WTC11 (cell line): ENCODE data around the gene ERC2. TPM values are rescaled to one million over a fixed set of nuclear protein-coding genes. Genes with fewer than 3 reads are reported as not detected.

Experiments used
- ATAC-seq: fragments of 200-7000 bp; cut with Tn5 transposase; 2 replicates; pipeline ENCODE4 v1.10.0; 2021; ENCODE audit warnings: mild to moderate bottlenecking, moderate library complexity
- CTCF ChIA-PET: fragments of 300-600 bp; sonication (Branson Sonifier 250); formaldehyde crosslinking; loops from one replicate; lab custom pipeline; 2021; ENCODE audit warnings: antibody characterized with exemption; lab: Charles Lee
- POLR2A ChIA-PET: fragments of 350-600 bp; sonication (Branson Sonifier 250); formaldehyde crosslinking; loops from one replicate; lab custom pipeline; 2021; ENCODE audit warnings: antibody characterized with exemption; lab: Charles Lee
- DNase-seq: peaks from one replicate; pipeline ENCODE4 v3.0.0; 2021; ENCODE audit warnings: low spot score
- H3K27ac Mint-ChIP-seq: 2 replicates; pipeline ENCODE4 v1.8.0; 2021; ENCODE audit warnings: mixed read lengths
- H3K27me3 Mint-ChIP-seq: 2 replicates; pipeline ENCODE4 v1.8.0; 2021; ENCODE audit warnings: low read depth, mild to moderate bottlenecking, moderate library complexity, mixed read lengths
- H3K36me3 Mint-ChIP-seq: 2 replicates; pipeline ENCODE4 v1.8.0; 2021; ENCODE audit warnings: mixed read lengths
- H3K4me1 Mint-ChIP-seq: 2 replicates; pipeline ENCODE4 v1.8.0; 2022; ENCODE audit warnings: mixed read lengths
- H3K4me3 Mint-ChIP-seq: 2 replicates; pipeline ENCODE4 v1.8.0; 2021; ENCODE audit warnings: mild to moderate bottlenecking, moderate library complexity, mixed read lengths
- H3K9me3 Mint-ChIP-seq: 2 replicates; pipeline ENCODE4 v1.8.0; 2021; ENCODE audit warnings: mixed read lengths
- CREM ChIP-seq: sonication (generic); formaldehyde crosslinking; IDR thresholded peaks from 2 replicates; pipeline ENCODE4 v1.8.1; 2022; ENCODE audit warnings: mild to moderate bottlenecking, missing genetic modification reagents, moderate library complexity
- EMX1 ChIP-seq: fragments of 250-450 bp; sonication (Bioruptor Pico); IDR thresholded peaks from 2 replicates; pipeline ENCODE4 v1.8.0; 2021; ENCODE audit warnings: mild to moderate bottlenecking
- ESRRA ChIP-seq: sonication (generic); formaldehyde crosslinking; IDR thresholded peaks from 2 replicates; pipeline ENCODE4 v1.8.1; 2022; ENCODE audit warnings: mild to moderate bottlenecking, missing genetic modification reagents, borderline replicate concordance
- FOXK1 ChIP-seq: sonication (generic); formaldehyde crosslinking; IDR thresholded peaks from 2 replicates; pipeline ENCODE4 v1.8.0; 2022; ENCODE audit warnings: mild to moderate bottlenecking, moderate library complexity, missing genetic modification reagents
- NR1H2 ChIP-seq: sonication (generic); formaldehyde crosslinking; IDR thresholded peaks from 2 replicates; pipeline ENCODE4 v1.9.0; 2021; ENCODE audit warnings: mild to moderate bottlenecking, moderate library complexity, missing genetic modification reagents
- TCF7 ChIP-seq: sonication (generic); formaldehyde crosslinking; IDR thresholded peaks from 2 replicates; pipeline ENCODE4 v1.8.0; 2022; ENCODE audit warnings: mild to moderate bottlenecking, low read depth, missing genetic modification reagents, moderate library complexity
- ZNF416 ChIP-seq: fragments of 250-450 bp; sonication (Bioruptor Pico); IDR thresholded peaks from 2 replicates; pipeline ENCODE4 v1.9.0; 2021; ENCODE audit warnings: mild to moderate bottlenecking, inconsistent platforms
- ZNF423 ChIP-seq: fragments of 250-450 bp; sonication (Bioruptor Pico); IDR thresholded peaks from 2 replicates; pipeline ENCODE4 v2.1.2; 2022; ENCODE audit warnings: mild to moderate bottlenecking, moderate library complexity
- total RNA-seq: library from RNA; stranded (reverse); gene quantifications from 3 replicates; pipeline ENCODE4 v1.2.3, GENCODE V29; 2021
- TF ChIP-seq, protein P1 (sequence below): sonication (generic); formaldehyde crosslinking; IDR thresholded peaks from 2 replicates; pipeline ENCODE4 v1.8.0; 2022; ENCODE audit warnings: mild to moderate bottlenecking, missing genetic modification reagents
- TF ChIP-seq, protein P2 (sequence below): sonication (generic); formaldehyde crosslinking; IDR thresholded peaks from 2 replicates; pipeline ENCODE4 v1.8.0; 2022; ENCODE audit warnings: mild to moderate bottlenecking, missing genetic modification reagents
- TF ChIP-seq, protein P3 (sequence below): sonication (generic); formaldehyde crosslinking; IDR thresholded peaks from 2 replicates; pipeline ENCODE4 v1.8.0; 2022; ENCODE audit warnings: mild to moderate bottlenecking, missing genetic modification reagents
- TF ChIP-seq, protein P4 (sequence below): sonication (generic); formaldehyde crosslinking; IDR thresholded peaks from 2 replicates; pipeline ENCODE4 v1.8.0; 2022; ENCODE audit warnings: mild to moderate bottlenecking, missing genetic modification reagents
- TF ChIP-seq, protein P5 (sequence below): sonication (generic); formaldehyde crosslinking; IDR thresholded peaks from 2 replicates; pipeline ENCODE4 v1.8.1; 2023; ENCODE audit warnings: mild to moderate bottlenecking, missing genetic modification reagents, moderate library complexity
- TF ChIP-seq, protein P6 (sequence below): sonication (generic); formaldehyde crosslinking; IDR thresholded peaks from 2 replicates; pipeline ENCODE4 v1.8.1; 2022; ENCODE audit warnings: low read depth, missing genetic modification reagents, borderline replicate concordance
- TF ChIP-seq, protein P7 (sequence below): fragments of 250-450 bp; sonication (Bioruptor Pico); conservative IDR thresholded peaks from 2 replicates; pipeline ENCODE4 v1.9.0; 2021; ENCODE audit warnings: mild to moderate bottlenecking

Gene ERC2
- total RNA-seq, 1 experiment from 2014 or later, result 23.5 TPM

DNA sequence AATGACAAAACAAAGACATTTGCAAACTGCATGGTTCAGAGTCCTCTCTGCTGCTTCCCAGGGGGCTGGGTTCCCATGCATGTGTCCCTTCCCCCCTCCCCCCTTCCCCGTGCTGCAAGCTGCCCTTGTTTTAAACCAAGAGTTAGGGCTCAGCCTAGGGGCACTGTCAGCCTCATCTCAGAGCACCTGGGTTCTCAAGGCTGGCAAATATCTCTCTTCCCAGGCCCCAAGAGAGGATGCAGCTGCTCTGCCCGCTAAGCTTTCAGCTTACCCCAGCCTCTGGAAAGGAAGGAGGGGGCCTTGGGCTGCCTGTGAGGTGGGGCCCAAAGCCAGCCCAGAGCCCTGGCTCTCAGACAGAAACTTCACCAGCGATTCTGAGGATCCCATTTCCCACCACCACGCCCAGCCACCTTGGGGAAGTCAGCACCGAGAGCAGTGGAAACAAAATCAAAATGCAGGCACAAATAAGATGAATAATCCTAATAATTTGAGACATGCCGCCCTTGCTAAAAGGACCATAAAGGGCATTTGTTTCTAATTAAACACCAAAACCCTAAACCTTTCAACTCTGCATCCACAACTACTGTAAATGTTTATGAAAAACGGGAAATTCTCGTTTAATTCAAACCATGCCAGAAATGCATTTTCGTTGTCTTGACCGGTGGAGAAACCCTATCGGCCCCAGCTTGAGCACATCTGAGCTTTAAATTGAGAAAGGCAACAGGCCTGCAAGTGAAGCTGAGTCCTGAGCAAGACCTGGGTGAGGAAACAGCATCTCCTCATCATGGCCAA lies 913.4 kb downstream of the ERC2 start:
- TF ChIP-seq, protein P1, sequence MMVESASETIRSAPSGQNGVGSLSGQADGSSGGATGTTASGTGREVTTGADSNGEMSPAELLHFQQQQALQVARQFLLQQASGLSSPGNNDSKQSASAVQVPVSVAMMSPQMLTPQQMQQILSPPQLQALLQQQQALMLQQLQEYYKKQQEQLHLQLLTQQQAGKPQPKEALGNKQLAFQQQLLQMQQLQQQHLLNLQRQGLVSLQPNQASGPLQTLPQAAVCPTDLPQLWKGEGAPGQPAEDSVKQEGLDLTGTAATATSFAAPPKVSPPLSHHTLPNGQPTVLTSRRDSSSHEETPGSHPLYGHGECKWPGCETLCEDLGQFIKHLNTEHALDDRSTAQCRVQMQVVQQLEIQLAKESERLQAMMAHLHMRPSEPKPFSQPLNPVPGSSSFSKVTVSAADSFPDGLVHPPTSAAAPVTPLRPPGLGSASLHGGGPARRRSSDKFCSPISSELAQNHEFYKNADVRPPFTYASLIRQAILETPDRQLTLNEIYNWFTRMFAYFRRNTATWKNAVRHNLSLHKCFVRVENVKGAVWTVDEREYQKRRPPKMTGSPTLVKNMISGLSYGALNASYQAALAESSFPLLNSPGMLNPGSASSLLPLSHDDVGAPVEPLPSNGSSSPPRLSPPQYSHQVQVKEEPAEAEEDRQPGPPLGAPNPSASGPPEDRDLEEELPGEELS (CRISPR knock-in tag), result 0 out of 2 replicates have a peak, but pooled peaks have one; percentile 44
- TF ChIP-seq CREM (CRISPR knock-in tag) (0 out of 2 replicates have a peak, but pooled peaks have one; percentile 31), ZNF423 (CRISPR knock-in tag) (peak; percentile 40; the same call in 1 of the 2 replicates), FOXK1 (CRISPR knock-in tag) (peak; percentile 47; the same call in 1 of the 2 replicates)
- TF ChIP-seq, protein P2, sequence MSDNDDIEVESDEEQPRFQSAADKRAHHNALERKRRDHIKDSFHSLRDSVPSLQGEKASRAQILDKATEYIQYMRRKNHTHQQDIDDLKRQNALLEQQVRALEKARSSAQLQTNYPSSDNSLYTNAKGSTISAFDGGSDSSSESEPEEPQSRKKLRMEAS (CRISPR knock-in tag), result peak; percentile 23; the same call in 1 of the 2 replicates
- TF ChIP-seq, protein P3, sequence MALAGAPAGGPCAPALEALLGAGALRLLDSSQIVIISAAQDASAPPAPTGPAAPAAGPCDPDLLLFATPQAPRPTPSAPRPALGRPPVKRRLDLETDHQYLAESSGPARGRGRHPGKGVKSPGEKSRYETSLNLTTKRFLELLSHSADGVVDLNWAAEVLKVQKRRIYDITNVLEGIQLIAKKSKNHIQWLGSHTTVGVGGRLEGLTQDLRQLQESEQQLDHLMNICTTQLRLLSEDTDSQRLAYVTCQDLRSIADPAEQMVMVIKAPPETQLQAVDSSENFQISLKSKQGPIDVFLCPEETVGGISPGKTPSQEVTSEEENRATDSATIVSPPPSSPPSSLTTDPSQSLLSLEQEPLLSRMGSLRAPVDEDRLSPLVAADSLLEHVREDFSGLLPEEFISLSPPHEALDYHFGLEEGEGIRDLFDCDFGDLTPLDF (CRISPR knock-in tag), result no peak
- ChIA-PET POLR2A (interaction anchor here (0.7 to 1.0 kb wide), 3 partner anchors 12 to 67 kb away, joined by 3 to 7 read pairs (median 4); no protein-coding TSS in a partner anchor), CTCF (interaction anchor here (0.7 to 2.0 kb wide), 4 partner anchors 14 to 724 kb away, joined by 3 to 6 read pairs (median 3); no protein-coding TSS in a partner anchor)
- no peaks in the 10 kb centered on the region for H3K27me3 Mint-ChIP-seq
- peaks cover 36% of the 10 kb centered on the region for H3K4me1 Mint-ChIP-seq
- H3K4me3 Mint-ChIP-seq, result peak overlapping the region; percentile 22; the same call in 1 of the 2 replicates
- H3K36me3 Mint-ChIP-seq, result peaks cover 6% of the 10 kb centered on the region; the same call in 1 of the 2 replicates
- H3K9me3 Mint-ChIP-seq, result peaks cover 10% of the 10 kb centered on the region
- peak; percentile 67 for ATAC-seq
- DNase-seq, result peak; percentile 50
- H3K27ac Mint-ChIP-seq, result peak overlapping the region; percentile 64

DNA sequence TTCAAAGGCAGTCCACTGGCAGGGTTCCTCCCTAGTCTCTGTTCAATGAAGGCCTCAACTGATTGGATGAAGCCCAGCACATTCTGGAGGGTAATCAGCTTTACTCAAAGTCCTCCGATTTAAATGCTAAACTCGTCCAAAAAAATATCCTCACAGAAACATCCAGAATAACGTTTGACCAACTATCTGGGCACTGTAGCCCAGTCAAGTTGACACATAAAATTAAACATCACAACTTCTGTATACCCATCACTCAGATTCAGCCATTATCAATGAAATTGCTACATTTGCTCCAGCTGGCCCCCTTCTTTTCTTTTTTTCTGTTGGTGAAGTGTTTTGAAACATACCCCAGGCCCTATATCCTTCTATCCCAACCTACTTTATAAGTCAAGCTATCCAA lies 916.6 kb downstream of the ERC2 start:
- CTCF ChIA-PET, result no interaction called here
- ATAC-seq, result no peak
- no peak for DNase-seq
- Mint-ChIP-seq H3K27me3 (no peaks in the 10 kb centered on the region), H3K36me3 (peaks cover 6% of the 10 kb centered on the region; the same call in 1 of the 2 replicates), H3K4me3 (no peak overlapping the region), H3K27ac (no peak overlapping the region), H3K9me3 (peaks cover 10% of the 10 kb centered on the region), H3K4me1 (peaks cover 45% of the 10 kb centered on the region)
- no peak for TF ChIP-seq EMX1
- TF ChIP-seq, protein P3 (CRISPR knock-in tag), result no peak
- TF ChIP-seq, protein P4, sequence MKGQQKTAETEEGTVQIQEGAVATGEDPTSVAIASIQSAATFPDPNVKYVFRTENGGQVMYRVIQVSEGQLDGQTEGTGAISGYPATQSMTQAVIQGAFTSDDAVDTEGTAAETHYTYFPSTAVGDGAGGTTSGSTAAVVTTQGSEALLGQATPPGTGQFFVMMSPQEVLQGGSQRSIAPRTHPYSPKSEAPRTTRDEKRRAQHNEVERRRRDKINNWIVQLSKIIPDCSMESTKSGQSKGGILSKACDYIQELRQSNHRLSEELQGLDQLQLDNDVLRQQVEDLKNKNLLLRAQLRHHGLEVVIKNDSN (CRISPR knock-in tag), result no peak
- peak; percentile 76; the same call in 1 of the 2 replicates for TF ChIP-seq ZNF416 (CRISPR knock-in tag)
- POLR2A ChIA-PET, result no interaction called here

DNA sequence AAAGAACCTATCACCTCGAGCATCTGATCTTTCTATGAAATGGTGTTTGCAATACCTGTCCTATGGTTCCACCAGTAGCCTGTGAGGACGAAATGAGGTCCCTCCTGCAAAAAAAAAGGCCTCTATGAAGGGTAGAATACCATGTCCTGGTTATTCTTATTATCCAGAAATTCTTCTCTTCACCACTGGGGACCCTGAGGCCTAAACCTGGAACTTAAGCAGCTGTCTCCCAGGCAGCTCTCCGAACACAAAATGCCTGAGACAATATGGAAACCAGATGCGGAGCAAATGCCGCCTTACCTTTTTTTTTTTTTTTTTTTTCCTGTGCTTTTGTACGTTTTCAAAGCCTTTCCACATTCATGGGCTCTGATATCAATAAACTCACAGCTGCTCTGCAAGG lies 919.1 kb downstream of the ERC2 start:
- no peak for DNase-seq
- Mint-ChIP-seq H3K9me3 (peaks cover 10% of the 10 kb centered on the region), H3K36me3 (peaks cover 6% of the 10 kb centered on the region; the same call in 1 of the 2 replicates), H3K27ac (no peak overlapping the region), H3K4me1 (peaks cover 29% of the 10 kb centered on the region), H3K27me3 (no peaks in the 10 kb centered on the region), H3K4me3 (no peak overlapping the region)
- ChIA-PET POLR2A (interaction anchor here (0.6 to 0.7 kb wide), 3 partner anchors 12 to 721 kb away, joined by 4 to 9 read pairs (median 5); no protein-coding TSS in a partner anchor), CTCF (interaction anchor here (0.6 to 1.1 kb wide), 12 partner anchors 9 to 687 kb away, joined by 3 to 7 read pairs (median 3); no protein-coding TSS in a partner anchor)
- ATAC-seq, result peak; percentile 48; the same call in 1 of the 2 replicates
- TF ChIP-seq, protein P5, sequence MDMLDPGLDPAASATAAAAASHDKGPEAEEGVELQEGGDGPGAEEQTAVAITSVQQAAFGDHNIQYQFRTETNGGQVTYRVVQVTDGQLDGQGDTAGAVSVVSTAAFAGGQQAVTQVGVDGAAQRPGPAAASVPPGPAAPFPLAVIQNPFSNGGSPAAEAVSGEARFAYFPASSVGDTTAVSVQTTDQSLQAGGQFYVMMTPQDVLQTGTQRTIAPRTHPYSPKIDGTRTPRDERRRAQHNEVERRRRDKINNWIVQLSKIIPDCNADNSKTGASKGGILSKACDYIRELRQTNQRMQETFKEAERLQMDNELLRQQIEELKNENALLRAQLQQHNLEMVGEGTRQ (CRISPR knock-in tag), result no peak
- TF ChIP-seq, protein P6, sequence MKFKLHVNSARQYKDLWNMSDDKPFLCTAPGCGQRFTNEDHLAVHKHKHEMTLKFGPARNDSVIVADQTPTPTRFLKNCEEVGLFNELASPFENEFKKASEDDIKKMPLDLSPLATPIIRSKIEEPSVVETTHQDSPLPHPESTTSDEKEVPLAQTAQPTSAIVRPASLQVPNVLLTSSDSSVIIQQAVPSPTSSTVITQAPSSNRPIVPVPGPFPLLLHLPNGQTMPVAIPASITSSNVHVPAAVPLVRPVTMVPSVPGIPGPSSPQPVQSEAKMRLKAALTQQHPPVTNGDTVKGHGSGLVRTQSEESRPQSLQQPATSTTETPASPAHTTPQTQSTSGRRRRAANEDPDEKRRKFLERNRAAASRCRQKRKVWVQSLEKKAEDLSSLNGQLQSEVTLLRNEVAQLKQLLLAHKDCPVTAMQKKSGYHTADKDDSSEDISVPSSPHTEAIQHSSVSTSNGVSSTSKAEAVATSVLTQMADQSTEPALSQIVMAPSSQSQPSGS (CRISPR knock-in tag), result no peak
- TF ChIP-seq NR1H2 (CRISPR knock-in tag) (no peak), ESRRA (CRISPR knock-in tag) (no peak), TCF7 (CRISPR knock-in tag) (no peak)
- TF ChIP-seq, protein P7, sequence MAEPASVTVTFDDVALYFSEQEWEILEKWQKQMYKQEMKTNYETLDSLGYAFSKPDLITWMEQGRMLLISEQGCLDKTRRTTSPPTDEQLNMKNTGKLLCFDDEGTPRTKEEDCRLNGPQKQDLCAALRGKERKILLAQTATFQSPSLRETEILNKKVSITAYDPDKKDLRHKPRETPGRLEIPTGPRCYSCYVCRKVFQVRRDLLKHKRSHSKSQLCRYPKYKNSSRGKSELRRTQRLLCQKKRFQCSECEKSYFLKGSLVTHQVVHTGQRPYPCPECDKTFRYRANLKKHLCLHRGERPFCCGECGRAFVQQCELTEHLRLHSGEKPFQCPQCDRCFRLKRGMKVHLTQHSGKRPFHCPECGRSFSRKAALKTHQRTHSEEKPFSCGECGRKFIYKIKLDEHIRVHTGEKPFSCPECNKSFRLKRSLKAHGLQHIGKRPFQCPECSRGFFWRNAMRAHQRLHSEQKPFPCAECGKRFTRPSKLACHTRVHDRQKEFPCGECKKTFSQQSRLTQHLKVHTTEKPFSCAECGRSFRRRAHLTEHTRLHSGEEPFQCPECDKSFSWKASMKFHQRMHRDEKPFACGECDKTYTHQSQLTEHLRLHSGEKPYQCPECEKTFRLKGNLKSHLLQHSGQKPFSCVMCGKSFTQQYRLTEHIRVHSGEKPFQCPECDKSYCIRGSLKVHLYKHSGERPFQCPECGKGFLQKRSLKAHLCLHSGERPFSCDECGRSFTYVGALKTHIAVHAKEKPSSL (CRISPR knock-in tag), result no peak
- TF ChIP-seq, protein P4 (CRISPR knock-in tag), result no peak
